GM19099 (cell line): ENCODE data around the gene METTL22.

Experiments used
- POLR2A ChIP-seq: IDR thresholded peaks from 3 replicates; pipeline ENCODE4 v1.6.1; 2011; ENCODE audit warnings: low read depth; ENCODE audit not compliant: insufficient read length; ENCODE audit errors: extremely low read depth

Gene METTL22

GRCh38 chr16:8683640-8684039 lies 62.1 kb downstream of the METTL22 start:
- no peak for TF ChIP-seq POLR2A

GRCh38 chr16:8685617-8686016 lies 64.1 kb downstream of the METTL22 start:
- no peak for TF ChIP-seq POLR2A

- no peak for TF ChIP-seq POLR2A
Measured at GRCh38 chr16:8686031-8686621, 64.6 kb downstream of the METTL22 start.

GRCh38 chr16:8686879-8687278 lies 65.4 kb downstream of the METTL22 start:
- no peak for TF ChIP-seq POLR2A

- TF ChIP-seq POLR2A, result no peak
Measured at GRCh38 chr16:8689686-8690085, 68.2 kb downstream of the METTL22 start.

- TF ChIP-seq POLR2A, result no peak
Measured at GRCh38 chr16:8691728-8692127, 70.2 kb downstream of the METTL22 start.

GRCh38 chr16:8694795-8695728 lies 73.6 kb downstream of the METTL22 start:
- no peak for TF ChIP-seq POLR2A

- TF ChIP-seq POLR2A, result no peak
Measured at GRCh38 chr16:8696880-8697279, 75.4 kb downstream of the METTL22 start.

GRCh38 chr16:8697965-8698364 lies 76.5 kb downstream of the METTL22 start:
- no peak for TF ChIP-seq POLR2A
